GM19397 (cell line): ENCODE data around the gene SNRNP70.

Experiments
- ATAC-seq: cut with Tn5 transposase; IDR thresholded peaks from one replicate; pipeline ENCODE4 v1.9.1; 2021; ENCODE audit warnings: mild to moderate bottlenecking, moderate library complexity; ENCODE audit not compliant: unreplicated experiment

The SNRNP70 gene

GRCh38 chr19:49101160-49101559 is 15.9 kb downstream of the SNRNP70 start:
- ATAC-seq, result no peak

- no peak for ATAC-seq
Observed at GRCh38 chr19:49102303-49102702, 17.1 kb downstream of the SNRNP70 start.

- no peak for ATAC-seq
Observed at GRCh38 chr19:49103331-49104085, 18.3 kb downstream of the SNRNP70 start.

- no peak for ATAC-seq
Observed at GRCh38 chr19:49104229-49104864, 19.1 kb downstream of the SNRNP70 start.

- no peak for ATAC-seq
Observed at GRCh38 chr19:49106648-49107135, 21.4 kb downstream of the SNRNP70 start.

GRCh38 chr19:49107625-49108459 is 22.6 kb downstream of the SNRNP70 start:
- ATAC-seq, result no peak

GRCh38 chr19:49109051-49109450 is 23.8 kb downstream of the SNRNP70 start:
- ATAC-seq, result no peak

- no peak for ATAC-seq
Observed at GRCh38 chr19:49109569-49110233, 24.4 kb downstream of the SNRNP70 start.

GRCh38 chr19:49110567-49110966 is 25.3 kb downstream of the SNRNP70 start:
- ATAC-seq, result no peak

GRCh38 chr19:49111218-49111998 is 26.2 kb downstream of the SNRNP70 start:
- no peak for ATAC-seq

GRCh38 chr19:49113762-49114629 is 28.7 kb downstream of the SNRNP70 start, which contains the start of gene LIN7B:
LIN7B (plus strand) TSS chr19:49114370; CDS start chr19:49114405, 35 bp downstream.
- peak; percentile 51 for ATAC-seq

- no peak for ATAC-seq
Observed at GRCh38 chr19:49114630-49115363, 29.5 kb downstream of the SNRNP70 start.

- ATAC-seq, result no peak
Observed at GRCh38 chr19:49116544-49116943, 31.3 kb downstream of the SNRNP70 start.

- no peak for ATAC-seq
Observed at GRCh38 chr19:49117677-49118564, 32.7 kb downstream of the SNRNP70 start.

GRCh38 chr19:49118565-49119410 is 33.5 kb downstream of the SNRNP70 start, which contains the start of gene C19orf73:
C19orf73 (minus strand) TSS chr19:49119143; CDS start chr19:49119022, 121 bp downstream.
- ATAC-seq, result peak; percentile 85
